B cell (primary cell): Measurements from ENCODE around the gene AFF2. TPM values are rescaled to one million over a fixed set of nuclear protein-coding genes. Genes with fewer than 3 reads are reported as not detected.
A peak's percentile ranks its signal among the peaks of the same experiment; 100 is the strongest.

ENCODE experiments used
- ATAC-seq: fragments of 200-7000 bp; cut with Tn5 transposase; one replicate; pipeline ENCODE4 v1.10.0; 2021; ENCODE audit warnings: low read depth, mild to moderate bottlenecking, moderate number of reproducible peaks, moderate library complexity
- CTCF ChIA-PET: fragments of 350-600 bp; sonication (Branson Sonifier 250); formaldehyde crosslinking; loops from one replicate; lab custom pipeline; 2021; ENCODE audit warnings: antibody characterized with exemption, inconsistent platforms; lab: Charles Lee
- POLR2A ChIA-PET: fragments of 350-600 bp; sonication (Branson Sonifier 250); formaldehyde crosslinking; loops from one replicate; lab custom pipeline; 2021; ENCODE audit warnings: antibody characterized with exemption; lab: Charles Lee
- DNase-seq: peaks from one replicate; pipeline ENCODE4 v3.0.0; 2013
- H2AFZ ChIP-seq: 2 replicates; pipeline ENCODE4 v1.6.1; 2012; ENCODE audit warnings: mild to moderate bottlenecking, low read depth, low read length; ENCODE audit not compliant: insufficient read depth, poor library complexity, severe bottlenecking
- H3K27ac ChIP-seq, 2 donors: 1 replicate in 1 of 2; 2 replicates in 1 of 2; pipeline ENCODE4 v1.5.1; 2012 to 2013; ENCODE audit warnings: low read length in 2 of 2, mild to moderate bottlenecking in 2 of 2, moderate library complexity in 1 of 2
- H3K27me3 ChIP-seq, 4 experiments: fragments of 200-600 bp in 1 of 4; sonication (generic) in 1 of 4; replicated peaks in 1 of 4; 1 replicate in 2 of 4; 2 replicates in 2 of 4; pipeline versions ENCODE4 v1.6.1 to v1.7.0; 2013 to 2016; ENCODE audit warnings: low read length in 3 of 4, mild to moderate bottlenecking in 2 of 4, mixed read lengths in 1 of 4, moderate library complexity in 1 of 4; ENCODE audit not compliant: insufficient read depth in 4 of 4, control insufficient read depth in 3 of 4; ENCODE audit errors: control extremely low read depth in 1 of 4
- H3K36me3 ChIP-seq, 2 experiments: replicated peaks in 1 of 2; 1 replicate in 1 of 2; 2 replicates in 1 of 2; pipeline versions ENCODE4 v1.6.1 to v1.7.1; 2013; ENCODE audit warnings: low read length in 1 of 2; ENCODE audit not compliant: insufficient read depth in 2 of 2, control insufficient read depth in 1 of 2; ENCODE audit errors: control extremely low read depth in 1 of 2, extremely low read depth in 1 of 2
- H3K4me1 ChIP-seq, 2 donors: fragments of 200-600 bp in 1 of 2; sonication (generic) in 1 of 2; 1 replicate in 1 of 2; 2 replicates in 1 of 2; pipeline versions ENCODE4 v1.5.1 to v1.6.1; 2013 to 2017; ENCODE audit warnings: low read length in 2 of 2; ENCODE audit not compliant: control insufficient read depth in 2 of 2, insufficient read depth in 2 of 2
- H3K4me2 ChIP-seq: replicated peaks from 2 replicates; pipeline ENCODE3; 2012; ENCODE audit warnings: mild to moderate bottlenecking, low read depth, low read length; ENCODE audit not compliant: poor library complexity, severe bottlenecking
- H3K4me3 ChIP-seq, 5 experiments: fragments of 200-600 bp in 1 of 5; sonication (generic) in 1 of 5; 1 replicate in 3 of 5; 2 replicates in 2 of 5; pipeline versions ENCODE4 v1.5.1 to v1.7.0; 2011 to 2016; ENCODE audit warnings: low read length in 4 of 5, mild to moderate bottlenecking in 4 of 5, low read depth in 2 of 5, control low read depth in 1 of 5, moderate library complexity in 1 of 5; ENCODE audit not compliant: insufficient read depth in 1 of 5; ENCODE audit errors: control extremely low read depth in 1 of 5, extremely low read depth in 1 of 5
- H3K79me2 ChIP-seq: fragments of 200-600 bp; sonication (generic); one replicate; pipeline ENCODE4 v1.6.0; 2016; ENCODE audit warnings: low read length; ENCODE audit not compliant: control insufficient read depth, insufficient read depth
- H3K9ac ChIP-seq: fragments of 200-600 bp; sonication (generic); 2 replicates; pipeline ENCODE4 v1.6.1; 2017; ENCODE audit warnings: mild to moderate bottlenecking, low read length, moderate library complexity
- H3K9me3 ChIP-seq, 3 donors: one replicate each; pipeline versions ENCODE4 v1.6.1 to v1.7.1; 2013; ENCODE audit warnings: low read length in 2 of 3; ENCODE audit not compliant: control insufficient read depth in 2 of 3, insufficient read depth in 1 of 3; ENCODE audit errors: control extremely low read depth in 1 of 3
- H4K20me1 ChIP-seq: 2 replicates; pipeline ENCODE4 v1.6.0; 2012; ENCODE audit warnings: mild to moderate bottlenecking, low read length; ENCODE audit not compliant: insufficient read depth, control insufficient read depth, poor library complexity, severe bottlenecking
- H3K27ac Mint-ChIP-seq: one replicate; pipeline ENCODE4 v1.8.0; 2021; ENCODE audit warnings: mixed read lengths
- H3K27me3 Mint-ChIP-seq: one replicate; pipeline ENCODE4 v1.8.0; 2021; ENCODE audit warnings: mixed read lengths
- H3K4me1 Mint-ChIP-seq: one replicate; pipeline ENCODE4 v1.8.0; 2021; ENCODE audit warnings: mixed read lengths
- H3K4me3 Mint-ChIP-seq: one replicate; pipeline ENCODE4 v1.8.0; 2021; ENCODE audit warnings: mixed read lengths
- H3K9me3 Mint-ChIP-seq: one replicate; pipeline ENCODE4 v1.8.0; 2022; ENCODE audit warnings: mixed read lengths; ENCODE audit not compliant: insufficient read depth
- EZH2 ChIP-seq: IDR thresholded peaks from 2 replicates; pipeline ENCODE4 v1.6.1; 2012; ENCODE audit warnings: borderline replicate concordance, low read depth, mild to moderate bottlenecking, moderate library complexity, low read length; ENCODE audit not compliant: insufficient read depth, poor library complexity, severe bottlenecking
- WGBS: methylation state at CpG from one replicate; pipeline ENCODE4 v1.1.5; 2013; ENCODE audit warnings: missing lambda C conversion rate; ENCODE audit not compliant: insufficient coverage; 5-methylcytosine and 5-hydroxymethylcytosine counted together
- intact Hi-C: fragments of 100-400 bp; cut with micrococcal nuclease; formaldehyde crosslinking; loops from one replicate; pipeline ENCODE4 v1.10.0; 2022
- polyA plus RNA-seq: library from polyadenylated mRNA; depleted of rRNA; stranded (reverse); fragments of >200 nt; gene quantifications from 2 replicates; pipeline ENCODE4 v1.2.3, GENCODE V29; 2012
- total RNA-seq, 2 donors: library from RNA; stranded (reverse); fragments of 120-200 nt in 1 of 2; gene quantifications; 1 replicate in 1 of 2; 2 replicates in 1 of 2; pipeline versions ENCODE4 v1.2.3 to v1.2.4, GENCODE V29; 2013 to 2022
- TF ChIP-seq, protein P1 (sequence below): fragments of 200-600 bp; IDR thresholded peaks from one replicate; pipeline ENCODE4 v1.8.0; 2022; ENCODE audit warnings: antibody characterized with exemption, mild to moderate bottlenecking

Gene AFF2
- total and polyA plus RNA-seq, 2 donors (not counting 1 experiment from before 2014, with no cell fraction given): 0.06 to 12.0 TPM

DNA sequence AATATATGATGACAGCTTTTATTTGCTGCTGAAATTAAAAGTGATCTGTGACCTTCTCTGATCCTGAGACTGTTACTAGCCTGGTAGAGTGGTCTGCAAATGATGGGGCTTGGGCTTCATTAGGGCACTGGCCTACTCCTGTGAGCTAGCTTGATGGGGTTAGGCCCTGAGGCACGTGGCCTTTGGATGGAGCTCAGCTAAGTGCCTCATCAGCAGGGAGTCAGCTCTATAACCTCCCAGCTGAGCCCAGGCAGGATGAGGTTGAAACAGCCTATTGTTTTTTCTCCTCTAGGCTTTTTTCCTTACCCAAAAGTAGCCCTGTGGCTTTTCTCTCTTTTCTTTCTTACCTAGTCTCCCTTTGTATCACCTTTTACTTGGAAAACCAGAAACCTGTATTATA, 92.2 kb downstream of the AFF2 start:
- H3K27ac Mint-ChIP-seq: no peak overlapping the region
- Histone ChIP-seq H2AFZ (no peak overlapping the region), H3K4me1 (peaks cover 0 to 3% of the 10 kb centered on the region in 2 donors), H4K20me1 (no peaks in the 10 kb centered on the region), H3K27me3 (no peaks in the 10 kb centered on the region), H3K36me3 (no peaks in the 10 kb centered on the region), H3K9ac (no peak overlapping the region), H3K4me2 (no peak overlapping the region), H3K79me2 (no peaks in the 10 kb centered on the region), H3K4me3 (no peak overlapping the region), H3K27ac (no peak overlapping the region), H3K9me3 (no peaks in the 10 kb centered on the region)
- intact Hi-C loops: no loop called here
- H3K27me3 Mint-ChIP-seq: no peaks in the 10 kb centered on the region
- no peaks in the 10 kb centered on the region for H3K9me3 Mint-ChIP-seq
- ATAC-seq: no peak
- H3K4me1 Mint-ChIP-seq: peaks cover 14% of the 10 kb centered on the region
- no CpG with 5 or more reads among the region's 1 CpG for WGBS
- CTCF ChIA-PET: no interaction called here
- TF ChIP-seq, protein P1, sequence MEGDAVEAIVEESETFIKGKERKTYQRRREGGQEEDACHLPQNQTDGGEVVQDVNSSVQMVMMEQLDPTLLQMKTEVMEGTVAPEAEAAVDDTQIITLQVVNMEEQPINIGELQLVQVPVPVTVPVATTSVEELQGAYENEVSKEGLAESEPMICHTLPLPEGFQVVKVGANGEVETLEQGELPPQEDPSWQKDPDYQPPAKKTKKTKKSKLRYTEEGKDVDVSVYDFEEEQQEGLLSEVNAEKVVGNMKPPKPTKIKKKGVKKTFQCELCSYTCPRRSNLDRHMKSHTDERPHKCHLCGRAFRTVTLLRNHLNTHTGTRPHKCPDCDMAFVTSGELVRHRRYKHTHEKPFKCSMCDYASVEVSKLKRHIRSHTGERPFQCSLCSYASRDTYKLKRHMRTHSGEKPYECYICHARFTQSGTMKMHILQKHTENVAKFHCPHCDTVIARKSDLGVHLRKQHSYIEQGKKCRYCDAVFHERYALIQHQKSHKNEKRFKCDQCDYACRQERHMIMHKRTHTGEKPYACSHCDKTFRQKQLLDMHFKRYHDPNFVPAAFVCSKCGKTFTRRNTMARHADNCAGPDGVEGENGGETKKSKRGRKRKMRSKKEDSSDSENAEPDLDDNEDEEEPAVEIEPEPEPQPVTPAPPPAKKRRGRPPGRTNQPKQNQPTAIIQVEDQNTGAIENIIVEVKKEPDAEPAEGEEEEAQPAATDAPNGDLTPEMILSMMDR: no peak
- TF ChIP-seq EZH2: no peak
- no peak overlapping the region for H3K4me3 Mint-ChIP-seq
- DNase-seq: no peak
- POLR2A ChIA-PET: no interaction called here

DNA sequence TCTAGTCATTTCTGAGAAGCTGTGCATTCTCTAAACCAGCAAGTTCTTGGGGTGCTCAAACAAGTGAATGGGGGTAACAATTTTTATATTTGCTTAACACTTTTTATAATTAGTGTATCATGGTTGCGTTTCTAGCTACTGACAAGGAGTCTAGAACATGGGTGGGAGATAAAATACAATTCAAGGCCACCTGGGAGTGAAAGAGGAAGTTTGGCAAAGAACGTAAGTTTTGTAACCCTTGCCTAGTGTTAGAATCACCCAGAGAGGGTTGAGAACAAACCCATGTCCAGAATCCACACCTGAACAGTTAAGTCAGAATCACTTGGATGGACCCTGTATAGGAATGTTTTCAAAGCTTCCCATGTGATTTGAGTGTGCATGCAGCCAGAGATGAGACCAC, 92.7 kb downstream of the AFF2 start:
- Histone ChIP-seq H3K36me3 (no peaks in the 10 kb centered on the region), H2AFZ (no peak overlapping the region), H3K27ac (no peak overlapping the region), H3K9ac (no peak overlapping the region), H3K27me3 (no peaks in the 10 kb centered on the region), H3K9me3 (no peaks in the 10 kb centered on the region), H3K79me2 (no peaks in the 10 kb centered on the region), H3K4me3 (no peak overlapping the region), H3K4me2 (no peak overlapping the region), H3K4me1 (peaks cover 0 to 3% of the 10 kb centered on the region in 2 donors), H4K20me1 (no peaks in the 10 kb centered on the region)
- no peak overlapping the region for H3K27ac Mint-ChIP-seq
- ChIA-PET POLR2A (no interaction called here), CTCF (no interaction called here)
- no peak overlapping the region for H3K4me3 Mint-ChIP-seq
- DNase-seq: peak; percentile 5
- H3K9me3 Mint-ChIP-seq: no peaks in the 10 kb centered on the region
- no peak for ATAC-seq
- no CpG with 5 or more reads among the region's 2 CpGs for WGBS
- H3K27me3 Mint-ChIP-seq: no peaks in the 10 kb centered on the region
- TF ChIP-seq EZH2: no peak
- TF ChIP-seq, protein P1: no peak
- intact Hi-C loops: no loop called here
- peaks cover 14% of the 10 kb centered on the region for H3K4me1 Mint-ChIP-seq
